Fibroblast of lung (primary cell): ENCODE results near the gene IGLL1. TPM values are rescaled to one million over a fixed set of nuclear protein-coding genes. Genes with fewer than 3 reads are reported as not detected.
"Not testable (repeated sequence)": the region's sequence is repeated elsewhere in the genome, so short reads cannot be mapped to it uniquely, and the experiment has no call there.

Experiments used
- DNase-seq, 2 donors: peaks; one replicate each; pipeline versions ENCODE4 v3.0.0 to v3.0.0-alpha.2; 2010; ENCODE audit warnings: low read depth in 2 of 2
- H2AFZ ChIP-seq: 2 replicates; pipeline ENCODE4 v1.5.1; 2012; ENCODE audit warnings: low read length, control low read depth, inconsistent platforms
- H3K27ac ChIP-seq: 2 replicates; pipeline ENCODE4 v1.5.1; 2011; ENCODE audit warnings: low read length, control low read depth; ENCODE audit not compliant: insufficient read depth
- H3K27me3 ChIP-seq: 2 replicates; pipeline ENCODE4 v1.5.1; 2011; ENCODE audit warnings: mild to moderate bottlenecking, low read length; ENCODE audit not compliant: control insufficient read depth, insufficient read depth
- H3K36me3 ChIP-seq: 2 replicates; pipeline ENCODE4 v1.5.1; 2011; ENCODE audit warnings: low read length; ENCODE audit not compliant: control insufficient read depth, insufficient read depth
- H3K4me1 ChIP-seq: 2 replicates; pipeline ENCODE4 v1.5.1; 2011; ENCODE audit warnings: low read length; ENCODE audit not compliant: control insufficient read depth, insufficient read depth; ENCODE audit errors: extremely low read depth
- H3K4me2 ChIP-seq: 2 replicates; pipeline ENCODE4 v1.5.1; 2011; ENCODE audit warnings: low read length, control low read depth; ENCODE audit not compliant: insufficient read depth; ENCODE audit errors: extremely low read depth
- H3K4me3 ChIP-seq, 4 experiments: fragments of 200-600 bp in 1 of 4; sonication (generic) in 1 of 4; replicated peaks in 1 of 4; 2 replicates each; pipeline ENCODE4 v1.5.1; 2011 to 2016; ENCODE audit warnings: low read length in 4 of 4, low read depth in 3 of 4, mild to moderate bottlenecking in 3 of 4, control low read depth in 2 of 4, inconsistent platforms in 1 of 4, mixed read lengths in 1 of 4; ENCODE audit not compliant: insufficient read depth in 1 of 4; ENCODE audit errors: control extremely low read depth in 1 of 4
- H3K79me2 ChIP-seq: 2 replicates; pipeline ENCODE4 v1.5.1; 2012; ENCODE audit warnings: mild to moderate bottlenecking, low read length, inconsistent platforms; ENCODE audit not compliant: control insufficient read depth, insufficient read depth
- H3K9ac ChIP-seq: 2 replicates; pipeline ENCODE4 v1.5.1; 2011; ENCODE audit warnings: mild to moderate bottlenecking, low read length, control low read depth; ENCODE audit not compliant: insufficient read depth
- H3K9me3 ChIP-seq: 2 replicates; pipeline ENCODE4 v1.5.1; 2012; ENCODE audit warnings: low read depth, low read length; ENCODE audit not compliant: control insufficient read depth, insufficient read depth
- H4K20me1 ChIP-seq: 2 replicates; pipeline ENCODE4 v1.5.1; 2011; ENCODE audit warnings: low read length; ENCODE audit not compliant: control insufficient read depth, insufficient read depth; ENCODE audit errors: extremely low read depth
- EZH2 ChIP-seq: IDR thresholded peaks from 2 replicates; pipeline ENCODE4 v1.5.1; 2012; ENCODE audit warnings: low read length, control low read depth, mild to moderate bottlenecking; ENCODE audit errors: missing control alignments
- polyA plus RNA-seq, 2 donors: library from polyadenylated mRNA; depleted of rRNA in 1 of 2; stranded (reverse) in 1 of 2; unstranded in 1 of 2; fragments of >200 nt; gene quantifications; 2 replicates each; pipeline ENCODE4 v1.2.1, GENCODE V29; 2011 to 2012; ENCODE audit warnings: missing spikeins in 1 of 2
- total RNA-seq: library from RNA; depleted of rRNA; stranded (reverse); fragments of >200 nt; gene quantifications from 2 replicates; pipeline ENCODE4 v1.2.1, GENCODE V29; 2014
- TF ChIP-seq, protein P1 (sequence below), 2 donors: IDR thresholded peaks in 1 of 2; conservative IDR thresholded peaks in 1 of 2; 1 replicate in 1 of 2; 2 replicates in 1 of 2; pipeline ENCODE4 v1.5.1; 2011 to 2012; ENCODE audit warnings: low read length in 2 of 2, control low read depth in 1 of 2, inconsistent platforms in 1 of 2, low read depth in 1 of 2, mild to moderate bottlenecking in 1 of 2

Gene IGLL1
- total and polyA plus RNA-seq, 2 donors (not counting 1 experiment from before 2014, with no cell fraction given): not detected

DNA sequence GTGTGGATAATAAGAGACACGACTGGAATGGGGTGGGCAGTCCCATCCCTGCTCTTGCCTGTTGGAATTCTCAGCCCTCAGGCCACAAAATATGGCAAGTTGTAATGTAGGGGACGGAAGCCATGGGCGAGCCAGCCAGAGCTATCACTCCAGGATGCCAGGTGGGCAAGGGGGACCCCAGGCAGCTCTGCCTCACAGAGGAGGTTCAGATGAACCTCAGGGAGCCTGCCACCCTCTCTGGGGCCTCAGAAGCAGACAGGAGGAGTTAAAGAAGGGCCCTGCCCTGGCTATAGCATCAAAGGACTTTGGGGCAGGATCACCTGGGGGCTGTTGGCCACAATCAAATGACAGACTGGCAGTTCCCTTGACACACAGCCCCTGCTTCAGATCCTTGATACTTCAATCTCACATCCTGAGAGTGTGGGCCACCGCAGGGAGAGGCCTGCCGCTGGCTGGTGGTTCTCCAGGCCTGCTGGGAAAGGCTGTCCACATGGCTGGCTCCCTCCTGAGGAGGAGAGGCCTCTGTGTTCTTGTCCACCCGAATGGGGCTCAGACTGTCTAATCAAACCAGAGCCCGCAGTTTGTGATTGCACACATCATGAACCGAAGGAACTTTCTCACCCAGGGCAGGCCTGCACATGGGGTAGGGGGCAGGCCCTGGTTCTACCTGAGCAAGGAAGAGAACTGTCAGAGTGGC is 31.4 kb downstream of the IGLL1 start:
- no peaks in the 10 kb centered on the region for H3K27me3 ChIP-seq
- no peak overlapping the region for H3K4me3 ChIP-seq
- no peak overlapping the region for H2AFZ ChIP-seq
- H3K36me3 ChIP-seq: no peaks in the 10 kb centered on the region
- no peak for TF ChIP-seq EZH2
- TF ChIP-seq, protein P1, sequence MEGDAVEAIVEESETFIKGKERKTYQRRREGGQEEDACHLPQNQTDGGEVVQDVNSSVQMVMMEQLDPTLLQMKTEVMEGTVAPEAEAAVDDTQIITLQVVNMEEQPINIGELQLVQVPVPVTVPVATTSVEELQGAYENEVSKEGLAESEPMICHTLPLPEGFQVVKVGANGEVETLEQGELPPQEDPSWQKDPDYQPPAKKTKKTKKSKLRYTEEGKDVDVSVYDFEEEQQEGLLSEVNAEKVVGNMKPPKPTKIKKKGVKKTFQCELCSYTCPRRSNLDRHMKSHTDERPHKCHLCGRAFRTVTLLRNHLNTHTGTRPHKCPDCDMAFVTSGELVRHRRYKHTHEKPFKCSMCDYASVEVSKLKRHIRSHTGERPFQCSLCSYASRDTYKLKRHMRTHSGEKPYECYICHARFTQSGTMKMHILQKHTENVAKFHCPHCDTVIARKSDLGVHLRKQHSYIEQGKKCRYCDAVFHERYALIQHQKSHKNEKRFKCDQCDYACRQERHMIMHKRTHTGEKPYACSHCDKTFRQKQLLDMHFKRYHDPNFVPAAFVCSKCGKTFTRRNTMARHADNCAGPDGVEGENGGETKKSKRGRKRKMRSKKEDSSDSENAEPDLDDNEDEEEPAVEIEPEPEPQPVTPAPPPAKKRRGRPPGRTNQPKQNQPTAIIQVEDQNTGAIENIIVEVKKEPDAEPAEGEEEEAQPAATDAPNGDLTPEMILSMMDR (conservative IDR thresholded peaks at IDR 0.05 in 1 of 2, IDR thresholded peaks at IDR 0.05 in 1 of 2; ENCODE audit: low read depth in 1 of 2, low read length in 2 of 2): no peak
- no peaks in the 10 kb centered on the region for H3K9me3 ChIP-seq
- H3K27ac ChIP-seq: no peak overlapping the region
- no peaks in the 10 kb centered on the region for H3K4me1 ChIP-seq
- DNase-seq: no peak
- no peaks in the 10 kb centered on the region for H3K79me2 ChIP-seq
- no peak overlapping the region for H3K4me2 ChIP-seq
- no peak overlapping the region for H3K9ac ChIP-seq
- H4K20me1 ChIP-seq: no peaks in the 10 kb centered on the region

DNA sequence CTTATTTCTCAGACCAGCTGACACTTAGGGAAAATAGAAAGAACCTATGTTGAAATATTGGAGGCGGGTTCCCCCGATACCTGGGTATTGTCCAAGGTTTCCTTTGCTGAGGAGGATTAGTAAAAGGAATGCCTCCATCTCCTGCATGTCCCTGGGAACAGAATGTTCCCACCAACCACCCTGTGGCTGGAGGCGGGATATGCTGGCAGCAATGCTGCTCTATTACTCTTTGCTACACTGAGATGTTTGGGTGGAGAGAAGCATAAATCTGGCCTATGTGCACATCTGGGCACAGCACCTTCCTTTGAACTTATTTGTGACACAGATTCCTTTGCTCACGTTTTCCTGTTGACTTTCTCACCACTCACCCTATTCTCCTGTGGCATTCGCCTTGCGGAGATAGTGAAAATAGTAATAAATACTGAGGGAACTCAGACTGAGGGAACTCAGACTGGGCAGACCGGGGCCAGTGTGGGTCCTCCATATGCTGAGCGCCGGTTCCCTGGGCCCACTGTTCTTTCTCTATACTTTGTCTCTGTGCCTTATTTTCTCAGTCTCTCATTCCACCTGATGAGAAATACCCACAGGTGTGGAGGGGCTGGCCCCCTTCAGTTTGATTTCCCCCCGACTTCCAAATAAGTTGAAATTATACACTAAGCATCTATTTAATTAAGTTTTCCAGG is 32.1 kb downstream of the IGLL1 start:
- Histone ChIP-seq H4K20me1 (no peaks in the 10 kb centered on the region), H3K27ac (no peak overlapping the region), H3K4me3 (no peak overlapping the region), H3K27me3 (no peaks in the 10 kb centered on the region), H2AFZ (no peak overlapping the region), H3K36me3 (no peaks in the 10 kb centered on the region), H3K9ac (no peak overlapping the region), H3K79me2 (no peaks in the 10 kb centered on the region), H3K4me2 (no peak overlapping the region), H3K4me1 (no peaks in the 10 kb centered on the region), H3K9me3 (no peaks in the 10 kb centered on the region)
- TF ChIP-seq, protein P1 (conservative IDR thresholded peaks at IDR 0.05 in 1 of 2, IDR thresholded peaks at IDR 0.05 in 1 of 2; ENCODE audit: low read depth in 1 of 2, low read length in 2 of 2): no peak
- no peak for TF ChIP-seq EZH2
- DNase-seq: no peak

DNA sequence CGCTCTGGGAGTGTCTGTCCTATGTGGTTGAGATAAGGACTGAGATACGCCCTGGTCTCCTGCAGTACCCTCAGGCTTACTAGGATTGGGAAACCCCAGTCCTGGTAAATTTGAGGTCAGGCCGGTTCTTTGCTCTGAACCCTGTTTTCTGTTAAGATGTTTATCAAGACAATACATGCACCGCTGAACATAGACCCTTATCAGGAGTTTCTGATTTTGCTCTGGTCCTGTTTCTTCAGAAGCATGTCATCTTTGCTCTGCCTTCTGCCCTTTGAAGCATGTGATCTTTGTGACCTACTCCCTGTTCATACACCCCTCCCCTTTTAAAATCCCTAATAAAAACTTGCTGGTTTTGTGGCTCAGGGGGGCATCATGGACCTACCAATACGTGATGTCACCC is 32.7 kb downstream of the IGLL1 start:
- not testable (repeated sequence) for H3K9ac ChIP-seq, H2AFZ ChIP-seq, H3K4me3 ChIP-seq, H3K27ac ChIP-seq, DNase-seq, H3K4me1 ChIP-seq, H3K27me3 ChIP-seq, H3K79me2 ChIP-seq, H4K20me1 ChIP-seq, H3K9me3 ChIP-seq, H3K4me2 ChIP-seq, H3K36me3 ChIP-seq
